ENCODE results near the gene OR1D5. TPM values are rescaled to one million over a fixed set of nuclear protein-coding genes. Genes with fewer than 3 reads are reported as not detected.

Gene OR1D5
- total RNA-seq, 1 experiment from 2014 or later = not detected

Other genes with a start within 250 kb of the OR1D5 start
- not detected in 2 replicates for gene OR1D2, start 40.8 kb upstream of the OR1D5 start, total RNA-seq (2014; rRNA removed; shearing (Covaris generic))
- not detected in 2 replicates for gene OR1G1, start 63.9 kb upstream of the OR1D5 start, total RNA-seq (2014; rRNA removed; shearing (Covaris generic))
- not detected in 2 replicates for gene OR1A2, start 133.9 kb upstream of the OR1D5 start, total RNA-seq (2014; rRNA removed; shearing (Covaris generic))
- gene OR1A1, start 144.1 kb upstream of the OR1D5 start, total RNA-seq (2014; rRNA removed; shearing (Covaris generic)) = not detected in 2 replicates
- gene OR3A1, start 234.8 kb upstream of the OR1D5 start, total RNA-seq (2014; rRNA removed; shearing (Covaris generic)) = not detected in 2 replicates

Data from NCI-H460 (cell line).